ENCODE results near the gene CPSF3.

The CPSF3 gene

DNA sequence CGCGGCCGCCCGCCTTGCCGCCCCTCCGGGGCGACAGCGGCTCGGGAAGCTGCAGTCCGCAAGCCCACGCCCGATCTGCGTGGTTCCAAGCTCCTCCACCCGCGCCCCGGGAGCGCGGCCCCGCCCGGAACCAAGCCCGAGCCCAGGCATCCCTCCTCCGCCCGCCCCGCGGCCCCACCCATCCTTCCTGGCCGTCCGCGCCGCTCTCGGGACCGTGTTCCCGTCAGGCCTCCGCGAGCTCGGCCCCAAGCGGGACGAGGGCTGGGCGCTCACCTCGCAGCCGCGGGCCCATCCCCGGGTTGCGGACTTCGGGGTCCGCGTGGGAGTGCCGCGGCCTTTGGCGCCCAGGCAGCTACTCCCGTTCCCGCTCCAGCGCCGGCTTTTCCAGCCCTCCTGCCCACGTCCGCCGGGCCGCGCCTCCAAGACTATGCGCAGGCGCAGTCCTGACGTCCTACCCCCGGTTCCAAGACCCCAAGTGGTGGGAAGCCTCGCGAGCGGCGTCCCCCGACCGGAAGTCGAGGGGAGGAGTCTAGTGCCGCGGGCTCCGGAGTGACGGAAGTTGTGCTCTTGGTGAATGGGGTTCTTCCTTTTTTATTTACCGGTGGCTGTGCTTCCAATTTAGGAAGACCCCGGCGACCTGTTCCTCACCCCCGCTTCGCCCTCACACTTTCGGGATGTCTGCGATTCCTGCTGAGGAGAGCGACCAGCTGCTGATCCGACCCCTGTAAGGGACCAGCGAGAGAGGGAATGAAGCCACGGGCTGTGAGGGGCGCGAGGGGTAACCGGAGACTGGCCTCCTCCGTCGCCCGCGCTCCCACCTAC is at the start of gene CPSF3, which contains the start of gene ITGB1BP1:
Gene CPSF3, plus strand, starts transcription at position 555 of the 822 bp plus-strand sequence. Its CDS starts 120 bp downstream, at position 675.
Gene ITGB1BP1, minus strand, starts transcription at position 429 of the 822 bp plus-strand sequence. CDS start 4,831 bp downstream, outside the sequence.
- peak; percentile 98 for DNase-seq (ENCODE audit: low spot score)

DNA sequence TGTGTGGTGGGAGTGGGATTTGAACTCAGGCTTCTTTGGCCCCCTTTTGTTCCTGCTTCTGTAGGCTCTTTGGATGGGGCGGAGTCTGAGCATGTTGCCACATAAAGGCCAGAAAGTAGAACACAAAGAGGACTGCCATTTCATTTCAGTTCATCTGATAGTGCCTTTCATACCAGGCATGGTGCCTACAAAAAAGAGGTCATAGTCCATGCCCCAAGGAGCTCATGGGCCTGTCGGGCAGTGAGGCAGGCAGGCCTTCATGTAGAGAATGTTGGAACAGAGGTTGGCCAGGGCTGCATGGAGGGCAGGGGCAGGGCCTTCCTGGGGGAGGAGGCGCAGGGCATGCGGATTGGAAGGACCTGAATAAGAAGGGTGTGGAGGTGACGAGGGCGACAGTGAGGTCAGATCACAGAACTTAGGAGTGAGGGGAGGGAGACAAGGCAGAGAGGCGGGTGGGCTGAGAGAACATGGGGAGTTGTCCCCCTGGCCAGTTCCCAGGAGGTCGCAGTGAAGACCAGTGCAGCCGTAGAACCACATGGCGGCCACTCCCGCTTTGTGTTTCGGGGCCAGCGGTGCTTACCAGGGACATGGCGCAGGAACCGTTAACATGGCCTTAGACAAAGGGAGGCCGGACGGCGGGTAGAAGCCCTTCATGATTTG is 49.3 kb upstream of the CPSF3 start:
- DNase-seq (ENCODE audit: low spot score) = no peak

- no peak for DNase-seq (ENCODE audit: low spot score)
These were observed 47.5 kb upstream of the CPSF3 start for GRCh38 chr2:9375857-9376428.

DNA sequence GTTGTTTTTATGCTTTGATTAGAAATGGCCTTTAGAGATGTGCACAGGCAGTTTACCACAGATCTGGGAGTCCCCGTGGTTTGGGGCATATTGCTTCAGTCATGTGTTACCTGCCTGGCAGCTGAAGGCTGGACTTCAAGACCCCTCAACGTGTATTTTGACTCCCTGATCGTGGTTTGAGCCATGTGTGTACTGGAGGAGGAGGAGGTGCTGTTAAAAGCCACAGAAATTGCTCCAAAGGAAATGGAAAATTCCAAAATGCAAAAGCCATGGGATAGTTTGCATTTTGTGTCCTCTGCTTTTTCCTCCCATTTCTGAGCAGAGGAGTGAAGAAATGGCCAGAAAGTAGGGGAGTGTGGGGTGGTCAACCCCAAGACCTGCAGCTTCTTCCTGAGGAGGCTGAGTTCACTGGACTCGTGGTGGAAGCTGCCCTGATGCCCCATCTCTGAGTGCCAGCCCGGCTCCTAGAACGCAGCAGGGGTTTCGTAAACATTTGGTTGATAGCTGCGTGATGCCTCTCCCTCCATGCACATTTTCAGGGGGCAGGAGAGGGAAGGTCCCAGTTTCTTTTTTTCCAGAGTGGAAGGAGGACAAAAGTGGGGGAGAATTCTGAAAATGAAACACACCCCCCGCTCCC is 45.9 kb upstream of the CPSF3 start:
- no peak for DNase-seq (ENCODE audit: low spot score)

- DNase-seq (ENCODE audit: low spot score) = peak; percentile 84
These were observed 44.7 kb upstream of the CPSF3 start for GRCh38 chr2:9378433-9379390.

- DNase-seq (ENCODE audit: low spot score) = no peak
These were observed 44.1 kb upstream of the CPSF3 start for GRCh38 chr2:9379391-9379755.

GRCh38 chr2:9380702-9381628 is 42.5 kb upstream of the CPSF3 start:
- DNase-seq (ENCODE audit: low spot score) = peak; percentile 95

GRCh38 chr2:9382604-9383235 is 40.7 kb upstream of the CPSF3 start:
- peak; percentile 93 for DNase-seq (ENCODE audit: low spot score)

DNA sequence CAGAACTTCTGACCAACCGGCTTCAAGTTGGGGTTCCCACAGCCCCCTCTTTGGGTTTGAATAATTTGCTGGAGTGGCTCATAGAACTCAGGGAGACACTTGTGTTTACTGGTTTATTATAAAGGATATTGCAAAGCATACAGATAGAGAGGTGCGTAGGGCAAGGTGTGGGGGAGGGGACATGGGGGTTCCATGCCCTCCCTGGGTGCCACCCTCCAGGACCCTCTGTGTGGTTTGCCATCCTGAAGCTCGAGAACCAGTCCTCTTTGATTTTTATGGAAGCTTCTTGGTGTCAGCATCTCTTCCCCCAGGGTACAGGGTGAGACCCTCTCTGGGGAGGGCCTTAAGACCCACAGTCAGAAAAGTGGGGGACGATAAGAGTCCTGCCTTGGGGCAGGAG is 38.9 kb upstream of the CPSF3 start:
- DNase-seq (ENCODE audit: low spot score) = no peak

- peak; percentile 68 for DNase-seq (ENCODE audit: low spot score)
These were observed 37.6 kb upstream of the CPSF3 start for GRCh38 chr2:9385841-9386240.

GRCh38 chr2:9388199-9388681 is 35.2 kb upstream of the CPSF3 start:
- no peak for DNase-seq (ENCODE audit: low spot score)

GRCh38 chr2:9388950-9389911 is 34.2 kb upstream of the CPSF3 start:
- DNase-seq (ENCODE audit: low spot score) = no peak

- no peak for DNase-seq (ENCODE audit: low spot score)
These were observed 33.2 kb upstream of the CPSF3 start for GRCh38 chr2:9390151-9390850.

GRCh38 chr2:9390991-9391390 is 32.5 kb upstream of the CPSF3 start:
- no peak for DNase-seq (ENCODE audit: low spot score)

DNA sequence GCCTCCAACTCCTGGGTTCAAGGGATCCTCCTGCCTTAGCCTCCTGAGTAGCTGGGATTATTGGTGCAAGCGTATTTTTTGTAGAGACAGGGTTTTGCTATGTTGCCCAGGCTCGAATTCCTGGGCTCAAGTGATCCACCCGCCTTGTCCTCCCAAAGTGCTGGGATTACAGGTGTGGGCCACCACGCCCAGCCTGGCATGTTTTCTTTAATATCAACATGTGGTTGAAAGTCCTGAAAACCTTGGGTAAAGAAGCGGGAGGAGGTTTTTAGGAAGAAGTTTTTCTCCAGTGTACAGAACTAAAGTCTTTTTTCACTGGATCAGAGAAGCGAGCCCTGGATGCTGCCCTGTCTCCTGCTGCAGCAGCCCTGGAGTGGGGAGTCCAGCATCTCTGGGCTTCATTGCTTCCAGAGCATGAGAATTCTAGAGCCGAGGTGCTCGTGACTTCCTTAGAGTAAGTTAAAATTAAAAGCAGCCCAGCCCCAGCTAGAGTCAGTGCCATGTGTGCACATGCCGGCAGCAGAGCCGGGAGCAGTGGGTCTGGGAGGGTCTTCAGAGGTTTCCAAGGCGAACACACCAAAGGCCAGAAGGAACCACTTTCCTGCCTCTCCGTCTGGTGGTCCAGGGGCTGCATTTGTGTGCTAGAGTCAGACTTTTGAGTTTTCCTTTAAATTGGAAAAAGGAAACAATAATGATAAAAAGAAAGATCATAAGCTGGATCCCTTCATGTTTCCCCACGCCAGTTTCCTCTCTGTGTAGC is 31.3 kb upstream of the CPSF3 start:
- DNase-seq (ENCODE audit: low spot score) = no peak

- DNase-seq (ENCODE audit: low spot score) = no peak
These were observed 30.3 kb upstream of the CPSF3 start for GRCh38 chr2:9392898-9393765.

Measured in kidney tubule cell (primary cell).